Endothelial cell of umbilical vein (primary cell): ENCODE results near the gene GARIN1A.

Experiments used
- EZH2 ChIP-seq: IDR thresholded peaks from 2 replicates; pipeline ENCODE4 v1.6.1; 2012; ENCODE audit warnings: borderline replicate concordance, low read depth, mild to moderate bottlenecking, moderate library complexity, low read length, inconsistent platforms; ENCODE audit not compliant: severe bottlenecking
- POLR2A ChIP-seq: IDR thresholded peaks from 2 replicates; pipeline ENCODE4 v1.6.1; 2012; ENCODE audit warnings: low read depth, mild to moderate bottlenecking, control low read depth, low read length
- POLR2AphosphoS5 ChIP-seq: IDR thresholded peaks from 2 replicates; pipeline ENCODE4 v1.6.1; 2012; ENCODE audit warnings: low read depth, mild to moderate bottlenecking, control low read depth, low read length, moderate library complexity; ENCODE audit not compliant: insufficient read depth
- TF ChIP-seq, protein P1 (sequence below), 2 donors: IDR thresholded peaks; 1 replicate in 1 of 2; 2 replicates in 1 of 2; pipeline ENCODE4 v1.5.1; 2011; ENCODE audit warnings: low read length in 2 of 2, mild to moderate bottlenecking in 2 of 2, moderate library complexity in 2 of 2, control low read depth in 1 of 2, inconsistent platforms in 1 of 2, low read depth in 1 of 2; ENCODE audit not compliant: insufficient read depth in 1 of 2; ENCODE audit errors: extremely low read depth in 1 of 2

DNA sequence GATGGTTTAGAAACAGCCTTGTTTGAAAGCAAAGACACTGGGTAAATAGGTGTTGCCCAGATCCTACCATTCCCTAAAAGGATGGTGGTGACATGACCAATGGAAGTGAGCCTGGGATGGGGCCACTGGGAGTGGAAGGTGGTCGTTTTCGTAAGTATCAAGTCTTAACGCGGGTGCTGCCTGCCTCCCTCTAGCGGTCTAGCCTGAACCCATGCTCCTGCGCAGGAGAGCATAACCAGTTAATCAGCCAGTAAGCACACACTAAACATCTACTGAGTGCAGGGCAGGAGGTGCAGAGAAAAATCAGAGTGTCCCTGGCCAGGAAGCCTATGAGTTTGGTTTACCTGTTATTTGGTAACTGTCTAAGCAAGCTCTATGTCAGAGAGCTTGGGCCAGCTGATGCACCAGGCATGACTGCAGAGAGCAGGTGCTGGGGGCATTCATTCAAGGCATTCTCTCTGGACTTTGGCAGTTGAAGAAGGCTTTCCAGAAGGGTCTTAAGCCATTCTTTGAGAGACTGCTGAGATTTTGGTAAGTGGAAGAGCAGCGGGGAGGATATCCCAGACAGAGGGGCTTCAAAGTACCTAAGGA is 930 bp downstream of the GARIN1A start:
- TF ChIP-seq, protein P1, sequence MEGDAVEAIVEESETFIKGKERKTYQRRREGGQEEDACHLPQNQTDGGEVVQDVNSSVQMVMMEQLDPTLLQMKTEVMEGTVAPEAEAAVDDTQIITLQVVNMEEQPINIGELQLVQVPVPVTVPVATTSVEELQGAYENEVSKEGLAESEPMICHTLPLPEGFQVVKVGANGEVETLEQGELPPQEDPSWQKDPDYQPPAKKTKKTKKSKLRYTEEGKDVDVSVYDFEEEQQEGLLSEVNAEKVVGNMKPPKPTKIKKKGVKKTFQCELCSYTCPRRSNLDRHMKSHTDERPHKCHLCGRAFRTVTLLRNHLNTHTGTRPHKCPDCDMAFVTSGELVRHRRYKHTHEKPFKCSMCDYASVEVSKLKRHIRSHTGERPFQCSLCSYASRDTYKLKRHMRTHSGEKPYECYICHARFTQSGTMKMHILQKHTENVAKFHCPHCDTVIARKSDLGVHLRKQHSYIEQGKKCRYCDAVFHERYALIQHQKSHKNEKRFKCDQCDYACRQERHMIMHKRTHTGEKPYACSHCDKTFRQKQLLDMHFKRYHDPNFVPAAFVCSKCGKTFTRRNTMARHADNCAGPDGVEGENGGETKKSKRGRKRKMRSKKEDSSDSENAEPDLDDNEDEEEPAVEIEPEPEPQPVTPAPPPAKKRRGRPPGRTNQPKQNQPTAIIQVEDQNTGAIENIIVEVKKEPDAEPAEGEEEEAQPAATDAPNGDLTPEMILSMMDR (IDR thresholded peaks at IDR 0.05; ENCODE audit: extremely low read depth in 1 of 2, insufficient read depth in 1 of 2, low read depth in 1 of 2, low read length in 2 of 2), result peak; percentile 35 to 73
- TF ChIP-seq EZH2, result no peak
- TF ChIP-seq POLR2AphosphoS5, result no peak
- no peak for TF ChIP-seq POLR2A
